Left ventricle myocardium inferior (tissue), 1 donor: ENCODE measurements around the gene PSMC3. TPM values are rescaled to one million over a fixed set of nuclear protein-coding genes. Genes with fewer than 3 reads are reported as not detected.
A peak's percentile ranks its signal among the peaks of the same experiment; 100 is the strongest.

Experiments
- DNase-seq: peaks from one replicate; pipeline ENCODE4 v3.0.0-alpha.2; 2020
- H3K27ac ChIP-seq: fragments of 200-600 bp; replicated peaks from 2 replicates; pipeline ENCODE4 v1.8.0; 2021
- H3K27me3 ChIP-seq: fragments of 200-600 bp; 2 replicates; pipeline ENCODE4 v1.8.0; 2021; ENCODE audit warnings: low read depth
- H3K36me3 ChIP-seq: fragments of 200-600 bp; 2 replicates; pipeline ENCODE4 v1.8.0; 2021
- H3K4me1 ChIP-seq: fragments of 200-600 bp; 2 replicates; pipeline ENCODE4 v1.8.0; 2021
- H3K4me3 ChIP-seq: fragments of 200-600 bp; 2 replicates; pipeline ENCODE4 v1.8.0; 2021; ENCODE audit warnings: mild to moderate bottlenecking, moderate library complexity
- H3K9me3 ChIP-seq: fragments of 200-600 bp; replicated peaks from 2 replicates; pipeline ENCODE4 v1.8.0; 2021
- intact Hi-C: fragments of 100-400 bp; cut with micrococcal nuclease; formaldehyde crosslinking; loops from one replicate; pipeline ENCODE4 v1.11.0; 2022
- total RNA-seq: library from RNA; stranded (reverse); fragmentation: NEBNext Ultra II Directional; extraction: Animal tissue kit (Norgen Biotek cat#: 25700); gene quantifications from one replicate; pipeline ENCODE4 v1.2.1, GENCODE V29; 2021
- TF ChIP-seq, protein P1 (sequence below): fragments of 200-600 bp; IDR thresholded peaks from 2 replicates; pipeline ENCODE4 v1.8.0; 2021; ENCODE audit warnings: antibody characterized with exemption, mild to moderate bottlenecking, borderline replicate concordance
- donor health status: DM: no; HTN: yes; CAD: no; lungs with severe emphysema.

PSMC3 gene
- total RNA-seq, 1 donor from 2014 or later = 146 TPM

GRCh38 chr11:47379317-47379716, 46.9 kb downstream of the PSMC3 start:
- Histone ChIP-seq H3K9me3 (no peaks in the 10 kb centered on the region), H3K36me3 (no peaks in the 10 kb centered on the region), H3K27ac (no peak overlapping the region), H3K27me3 (no peaks in the 10 kb centered on the region), H3K4me1 (no peaks in the 10 kb centered on the region), H3K4me3 (no peak overlapping the region)
- intact Hi-C loops = no loop called here
- TF ChIP-seq, protein P1, sequence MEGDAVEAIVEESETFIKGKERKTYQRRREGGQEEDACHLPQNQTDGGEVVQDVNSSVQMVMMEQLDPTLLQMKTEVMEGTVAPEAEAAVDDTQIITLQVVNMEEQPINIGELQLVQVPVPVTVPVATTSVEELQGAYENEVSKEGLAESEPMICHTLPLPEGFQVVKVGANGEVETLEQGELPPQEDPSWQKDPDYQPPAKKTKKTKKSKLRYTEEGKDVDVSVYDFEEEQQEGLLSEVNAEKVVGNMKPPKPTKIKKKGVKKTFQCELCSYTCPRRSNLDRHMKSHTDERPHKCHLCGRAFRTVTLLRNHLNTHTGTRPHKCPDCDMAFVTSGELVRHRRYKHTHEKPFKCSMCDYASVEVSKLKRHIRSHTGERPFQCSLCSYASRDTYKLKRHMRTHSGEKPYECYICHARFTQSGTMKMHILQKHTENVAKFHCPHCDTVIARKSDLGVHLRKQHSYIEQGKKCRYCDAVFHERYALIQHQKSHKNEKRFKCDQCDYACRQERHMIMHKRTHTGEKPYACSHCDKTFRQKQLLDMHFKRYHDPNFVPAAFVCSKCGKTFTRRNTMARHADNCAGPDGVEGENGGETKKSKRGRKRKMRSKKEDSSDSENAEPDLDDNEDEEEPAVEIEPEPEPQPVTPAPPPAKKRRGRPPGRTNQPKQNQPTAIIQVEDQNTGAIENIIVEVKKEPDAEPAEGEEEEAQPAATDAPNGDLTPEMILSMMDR = no peak
- DNase-seq = no peak

DNA sequence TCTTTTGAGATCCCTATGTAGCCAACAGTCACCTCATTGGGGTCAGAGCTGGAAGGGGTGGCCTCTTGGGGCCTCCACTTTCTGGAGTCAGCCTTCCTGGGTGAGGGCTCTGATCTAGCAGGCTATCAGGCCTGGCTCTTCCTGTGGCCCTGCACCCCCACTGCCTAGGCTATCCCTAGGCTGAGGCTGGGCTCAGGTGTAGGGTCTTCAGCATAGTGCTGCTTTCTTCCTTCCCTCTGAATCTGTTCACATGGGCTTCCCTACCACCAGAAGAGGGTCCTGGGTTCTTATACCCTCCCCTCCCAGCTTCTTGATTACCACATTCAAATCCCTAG, 47.4 kb downstream of the PSMC3 start:
- TF ChIP-seq, protein P1 = no peak
- DNase-seq = no peak
- H3K4me3 ChIP-seq = no peak overlapping the region
- H3K27ac ChIP-seq = no peak overlapping the region
- intact Hi-C loops = no loop called here
- no peaks in the 10 kb centered on the region for H3K27me3 ChIP-seq
- H3K9me3 ChIP-seq = no peaks in the 10 kb centered on the region
- no peaks in the 10 kb centered on the region for H3K36me3 ChIP-seq
- no peaks in the 10 kb centered on the region for H3K4me1 ChIP-seq

GRCh38 chr11:47378010-47378835, 48.0 kb downstream of the PSMC3 start, which contains the start of gene SPI1:
Gene SPI1, minus strand, starts transcription at chr11:47378547. Its CDS starts 194 bp downstream, at chr11:47378353.
- H3K9me3 ChIP-seq = no peaks in the 10 kb centered on the region
- H3K4me3 ChIP-seq = peak within 1 kb of the TSS; percentile 45
- peak within 1 kb of the TSS; percentile 54 for H3K27ac ChIP-seq
- intact Hi-C loops = no loop called here
- H3K27me3 ChIP-seq = no peaks in the 10 kb centered on the region
- H3K4me1 ChIP-seq = no peaks in the 10 kb centered on the region
- peak; percentile 68 for DNase-seq
- TF ChIP-seq, protein P1 = no peak
- no peaks in the 10 kb centered on the region for H3K36me3 ChIP-seq

DNA sequence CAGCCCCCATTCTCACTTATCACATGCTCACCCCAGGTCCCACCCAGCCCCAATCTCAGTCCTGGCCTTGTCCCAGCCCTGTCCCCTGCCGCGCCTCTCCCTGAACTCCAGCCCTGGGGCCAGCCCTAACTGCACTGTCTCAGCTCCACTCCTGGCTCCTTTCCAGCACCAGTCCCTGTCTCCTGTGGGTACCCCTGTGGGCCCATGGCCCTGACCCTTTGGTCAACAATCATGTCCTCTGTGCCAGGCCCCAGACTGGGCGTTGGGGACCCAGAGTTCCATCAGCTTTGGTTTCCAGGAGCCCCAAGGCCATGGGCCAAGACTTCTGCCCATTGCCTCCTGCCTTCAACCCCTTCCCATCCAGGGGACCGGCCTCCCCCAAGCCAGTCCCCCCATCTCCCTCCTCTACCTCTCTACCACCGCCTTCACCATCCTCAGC, 48.6 kb downstream of the PSMC3 start:
- Histone ChIP-seq H3K4me3 (peak overlapping the region; percentile 45), H3K9me3 (no peaks in the 10 kb centered on the region), H3K36me3 (no peaks in the 10 kb centered on the region), H3K27me3 (no peaks in the 10 kb centered on the region), H3K27ac (peak overlapping the region; percentile 54), H3K4me1 (no peaks in the 10 kb centered on the region)
- DNase-seq = no peak
- TF ChIP-seq, protein P1 = no peak
- intact Hi-C loops = no loop called here

DNA sequence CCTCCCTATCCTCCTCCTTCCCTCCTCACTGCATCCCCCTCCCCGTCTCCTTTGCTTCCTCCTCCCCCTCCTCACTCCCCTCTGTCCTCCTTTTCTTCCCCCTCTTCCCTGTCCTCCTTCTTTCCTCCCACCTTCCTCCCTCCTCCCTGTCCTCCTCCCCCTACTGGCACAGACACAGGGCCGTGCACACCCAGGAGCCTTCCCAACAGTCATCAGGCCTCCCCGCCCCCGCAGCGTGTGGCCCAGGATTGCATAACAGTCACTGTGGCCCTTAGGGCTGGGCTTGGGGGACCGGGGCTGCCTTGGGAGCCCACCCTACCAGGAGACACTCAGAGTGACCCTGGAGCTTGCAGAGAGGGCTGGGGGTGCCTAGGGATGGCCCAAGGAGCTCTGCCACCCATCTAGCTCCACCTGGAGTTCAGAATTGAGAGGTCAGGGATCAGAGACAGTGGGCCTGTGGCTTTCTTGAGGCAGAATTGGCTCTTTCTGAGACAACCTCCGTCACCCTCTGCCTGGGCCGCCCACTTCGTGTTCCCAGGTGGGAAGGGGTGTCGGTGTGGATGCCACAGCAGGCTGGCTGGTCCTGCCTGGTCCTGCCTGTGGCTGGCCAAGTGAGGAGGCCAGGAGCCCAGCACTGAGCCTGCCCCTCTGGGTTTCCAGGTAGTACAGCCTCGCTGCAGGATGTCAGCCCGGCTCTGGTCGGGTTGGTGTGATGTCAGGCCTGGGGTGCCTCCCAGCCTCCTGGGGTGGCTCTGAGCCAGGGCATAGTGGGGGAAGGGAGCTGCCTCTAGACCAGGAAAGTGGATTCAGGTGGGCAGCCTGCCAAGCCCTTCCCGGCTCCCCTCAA, 49.5 kb downstream of the PSMC3 start:
- intact Hi-C loops = no loop called here
- Histone ChIP-seq H3K4me1 (no peaks in the 10 kb centered on the region), H3K36me3 (no peaks in the 10 kb centered on the region), H3K4me3 (peak overlapping the region; percentile 45), H3K27ac (peak overlapping the region; percentile 54), H3K9me3 (no peaks in the 10 kb centered on the region), H3K27me3 (no peaks in the 10 kb centered on the region)
- peak; percentile 53 for DNase-seq
- TF ChIP-seq, protein P1 = no peak
